ENCODE data around the gene CACNA1C. TPM values are rescaled to one million over a fixed set of nuclear protein-coding genes. Genes with fewer than 3 reads are reported as not detected.

CACNA1C gene
- total RNA-seq, 4 donors from 2014 or later: 1.5 to 13.5 (median 2.1) TPM

- Histone ChIP-seq H3K27me3 (peaks cover 0 to 4% (median 0%) of the 10 kb centered on the region in 4 donors), H3K4me3 (no peak overlapping the region), H3K4me1 (peaks cover 0 to 15% (median 4%) of the 10 kb centered on the region in 3 donors), H3K27ac (no peak overlapping the region), H3K36me3 (no peaks in the 10 kb centered on the region), H3K9me3 (no peaks in the 10 kb centered on the region)
- intact Hi-C loops (cut with DNase I): no loop called here
- DNase-seq: no peak
- TF ChIP-seq POLR2A (IDR thresholded peaks at IDR 0.05) (no peak), CTCF (IDR thresholded peaks at IDR 0.05) (no peak)
- 67 to 100% methylated on average over 1 of the region's 8 CpGs for WGBS, 2 donors
These were observed 564.6 kb downstream of the CACNA1C start for GRCh38 chr12:2617365-2617764.

- Histone ChIP-seq H3K36me3 (no peaks in the 10 kb centered on the region), H3K4me1 (peaks cover 0 to 12% (median 1%) of the 10 kb centered on the region in 3 donors), H3K27ac (no peak overlapping the region), H3K9me3 (no peaks in the 10 kb centered on the region), H3K27me3 (peaks cover 0 to 11% (median 0%) of the 10 kb centered on the region in 4 donors), H3K4me3 (no peak overlapping the region)
- DNase-seq: no peak
- TF ChIP-seq CTCF (IDR thresholded peaks at IDR 0.05): no peak
- TF ChIP-seq POLR2A (IDR thresholded peaks at IDR 0.05): no peak
- intact Hi-C loops (cut with DNase I): no loop called here
- 76 to 77% methylated on average over 6 to 10 of the region's 12 CpGs for WGBS, 2 donors
These were observed 565.7 kb downstream of the CACNA1C start for GRCh38 chr12:2618291-2618995.

GRCh38 chr12:2619136-2619535 lies 566.3 kb downstream of the CACNA1C start:
- TF ChIP-seq CTCF (IDR thresholded peaks at IDR 0.05) (no peak), POLR2A (IDR thresholded peaks at IDR 0.05) (no peak)
- Histone ChIP-seq H3K4me3 (no peak overlapping the region), H3K36me3 (no peaks in the 10 kb centered on the region), H3K4me1 (peaks cover 0 to 6% (median 0%) of the 10 kb centered on the region in 3 donors), H3K27ac (no peak overlapping the region), H3K9me3 (no peaks in the 10 kb centered on the region), H3K27me3 (peaks cover 0 to 11% (median 0%) of the 10 kb centered on the region in 4 donors)
- intact Hi-C loops (cut with DNase I): no loop called here
- DNase-seq: no peak
- 80 to 91% methylated on average over 5 of the region's 5 CpGs for WGBS, 2 donors

- H3K27ac ChIP-seq: no peak overlapping the region
- H3K36me3 ChIP-seq: no peaks in the 10 kb centered on the region
- no peaks in the 10 kb centered on the region for H3K9me3 ChIP-seq
- peaks cover 0 to 24% (median 0%) of the 10 kb centered on the region in 4 donors for H3K27me3 ChIP-seq
- intact Hi-C loops (cut with DNase I): no loop called here
- no peak for DNase-seq
- no peak overlapping the region for H3K4me3 ChIP-seq
- no peak for TF ChIP-seq CTCF (IDR thresholded peaks at IDR 0.05)
- no peak for TF ChIP-seq POLR2A (IDR thresholded peaks at IDR 0.05)
- H3K4me1 ChIP-seq: peaks cover 0 to 9% (median 4%) of the 10 kb centered on the region in 3 donors
- 61 to 78% methylated on average over 4 to 6 of the region's 6 CpGs for WGBS, 2 donors
These were observed 569.7 kb downstream of the CACNA1C start for GRCh38 chr12:2622460-2622859.

- H3K9me3 ChIP-seq: no peaks in the 10 kb centered on the region
- no peak overlapping the region for H3K27ac ChIP-seq
- H3K27me3 ChIP-seq: peaks cover 0 to 29% (median 0%) of the 10 kb centered on the region in 4 donors
- no peak for TF ChIP-seq POLR2A (IDR thresholded peaks at IDR 0.05)
- no peak for TF ChIP-seq CTCF (IDR thresholded peaks at IDR 0.05)
- DNase-seq: no peak
- H3K4me3 ChIP-seq: no peak overlapping the region
- H3K4me1 ChIP-seq: peaks cover 0 to 9% (median 4%) of the 10 kb centered on the region in 3 donors
- 60 to 68% methylated on average over 1 to 2 of the region's 5 CpGs for WGBS, 2 donors
- intact Hi-C loops (cut with DNase I): no loop called here
- H3K36me3 ChIP-seq: no peaks in the 10 kb centered on the region
These were observed 570.7 kb downstream of the CACNA1C start for GRCh38 chr12:2623472-2623871.

Measured in esophagus squamous epithelium (tissue), 5 donors.